DND-41 (cell line): ENCODE measurements around the gene PRRC2A.

Source experiments
- ATAC-seq: fragments of 200-7000 bp; cut with Tn5 transposase; 3 replicates; pipeline ENCODE4 v1.9.1; 2021; ENCODE audit warnings: low read depth; ENCODE audit not compliant: insufficient read depth
- DNase-seq: peaks from one replicate; pipeline ENCODE4 v3.0.0-alpha.2; 2020
- H2AFZ ChIP-seq: 2 replicates; pipeline ENCODE4 v1.6.0; 2012; ENCODE audit warnings: low read depth, low read length
- H3K27ac ChIP-seq: 2 replicates; pipeline ENCODE4 v1.5.1; 2012; ENCODE audit warnings: low read length, inconsistent platforms
- H3K27me3 ChIP-seq: fragments of 200-600 bp; sonication (generic); 2 replicates; pipeline ENCODE4 v1.6.0; 2012; ENCODE audit warnings: low read length, mild to moderate bottlenecking, inconsistent platforms; ENCODE audit not compliant: insufficient read depth, poor library complexity
- H3K36me3 ChIP-seq: 2 replicates; pipeline ENCODE4 v1.5.1; 2012; ENCODE audit warnings: low read length, inconsistent platforms; ENCODE audit not compliant: insufficient read depth
- H3K4me1 ChIP-seq: 2 replicates; pipeline ENCODE4 v1.5.1; 2012; ENCODE audit warnings: mild to moderate bottlenecking, low read length; ENCODE audit not compliant: insufficient read depth
- H3K4me2 ChIP-seq: 2 replicates; pipeline ENCODE4 v1.6.0; 2012; ENCODE audit warnings: mild to moderate bottlenecking, moderate library complexity, low read length, inconsistent platforms; ENCODE audit not compliant: insufficient read depth
- H3K4me3 ChIP-seq, 2 experiments: fragments of 200-600 bp in 1 of 2; shearing (Covaris generic) in 1 of 2; 2 replicates each; pipeline ENCODE4 v1.5.1; 2012 to 2016; ENCODE audit warnings: inconsistent platforms in 2 of 2, low read length in 2 of 2, mild to moderate bottlenecking in 2 of 2, low read depth in 1 of 2, moderate library complexity in 1 of 2
- H3K79me2 ChIP-seq: 2 replicates; pipeline ENCODE4 v1.6.0; 2012; ENCODE audit warnings: low read length, inconsistent platforms; ENCODE audit not compliant: insufficient read depth
- H3K9ac ChIP-seq: 2 replicates; pipeline ENCODE4 v1.6.0; 2012; ENCODE audit warnings: low read depth, mild to moderate bottlenecking, inconsistent platforms, low read length, moderate library complexity
- H3K9me3 ChIP-seq: 2 replicates; pipeline ENCODE4 v1.5.1; 2012; ENCODE audit warnings: low read length, moderate library complexity, mild to moderate bottlenecking, inconsistent platforms; ENCODE audit not compliant: insufficient read depth, severe bottlenecking
- H4K20me1 ChIP-seq: 2 replicates; pipeline ENCODE4 v1.6.0; 2012; ENCODE audit warnings: low read length; ENCODE audit not compliant: insufficient read depth
- EZH2 ChIP-seq: IDR thresholded peaks from 3 replicates; pipeline ENCODE4 v1.6.1; 2012; ENCODE audit warnings: borderline replicate concordance, low read depth, mild to moderate bottlenecking, moderate library complexity, low read length, inconsistent platforms; ENCODE audit not compliant: severe bottlenecking
- TF ChIP-seq, protein P1 (sequence below): IDR thresholded peaks from 2 replicates; pipeline ENCODE4 v1.5.1; 2012; ENCODE audit warnings: borderline replicate concordance, low read length, moderate library complexity, mild to moderate bottlenecking; ENCODE audit not compliant: poor library complexity, severe bottlenecking; ENCODE audit errors: extremely low read depth

PRRC2A gene

DNA sequence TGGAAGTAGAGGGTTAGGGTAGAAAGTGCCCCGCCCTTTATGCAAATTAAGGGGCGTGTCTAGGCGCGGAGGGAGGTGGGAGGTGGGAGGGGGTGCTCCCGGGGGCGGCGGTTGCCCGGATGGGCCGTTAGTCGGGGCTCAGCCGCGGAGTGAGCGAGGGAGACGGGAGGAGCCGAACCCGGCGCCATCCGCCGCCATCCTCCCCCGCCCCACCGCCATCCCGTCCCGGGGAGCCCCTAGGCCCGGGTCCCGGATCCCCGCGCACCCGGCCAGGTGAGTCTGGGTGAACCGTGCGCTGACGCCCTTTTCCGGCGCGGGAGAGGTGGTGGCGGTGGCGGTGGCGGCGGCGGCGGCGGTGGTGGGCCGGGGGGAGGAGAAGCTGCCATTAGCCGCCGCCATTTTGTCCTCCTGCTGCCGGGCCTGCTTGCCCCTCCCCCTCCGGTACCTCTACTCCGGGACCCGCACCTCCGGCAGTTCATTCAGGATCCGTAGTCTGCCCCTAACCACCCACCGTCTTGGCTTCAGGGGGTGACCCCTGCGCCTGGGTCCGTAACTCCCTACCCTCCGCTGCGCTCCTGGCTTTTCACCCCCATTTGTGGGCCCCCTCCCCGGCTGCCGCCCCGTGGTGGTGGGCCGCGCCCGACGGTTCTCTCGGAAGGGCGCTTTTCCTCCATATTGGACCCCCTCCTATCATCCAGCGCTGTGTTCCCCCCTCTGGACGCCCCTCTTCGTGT, at the start of gene PRRC2A:
Gene PRRC2A (plus strand): TSS at position 130 of the 734 bp plus-strand sequence. CDS start 2,075 bp downstream, outside the sequence.
- H3K27me3 ChIP-seq: no peaks in the 10 kb centered on the region
- DNase-seq (no peak), ATAC-seq (peak; percentile 69)
- TF ChIP-seq EZH2: no peak
- TF ChIP-seq, protein P1, sequence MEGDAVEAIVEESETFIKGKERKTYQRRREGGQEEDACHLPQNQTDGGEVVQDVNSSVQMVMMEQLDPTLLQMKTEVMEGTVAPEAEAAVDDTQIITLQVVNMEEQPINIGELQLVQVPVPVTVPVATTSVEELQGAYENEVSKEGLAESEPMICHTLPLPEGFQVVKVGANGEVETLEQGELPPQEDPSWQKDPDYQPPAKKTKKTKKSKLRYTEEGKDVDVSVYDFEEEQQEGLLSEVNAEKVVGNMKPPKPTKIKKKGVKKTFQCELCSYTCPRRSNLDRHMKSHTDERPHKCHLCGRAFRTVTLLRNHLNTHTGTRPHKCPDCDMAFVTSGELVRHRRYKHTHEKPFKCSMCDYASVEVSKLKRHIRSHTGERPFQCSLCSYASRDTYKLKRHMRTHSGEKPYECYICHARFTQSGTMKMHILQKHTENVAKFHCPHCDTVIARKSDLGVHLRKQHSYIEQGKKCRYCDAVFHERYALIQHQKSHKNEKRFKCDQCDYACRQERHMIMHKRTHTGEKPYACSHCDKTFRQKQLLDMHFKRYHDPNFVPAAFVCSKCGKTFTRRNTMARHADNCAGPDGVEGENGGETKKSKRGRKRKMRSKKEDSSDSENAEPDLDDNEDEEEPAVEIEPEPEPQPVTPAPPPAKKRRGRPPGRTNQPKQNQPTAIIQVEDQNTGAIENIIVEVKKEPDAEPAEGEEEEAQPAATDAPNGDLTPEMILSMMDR: no peak
- H2AFZ ChIP-seq: peak within 1 kb of the TSS; percentile 79
- H3K4me1 ChIP-seq: peaks cover 56% of the 10 kb centered on the region
- peak within 1 kb of the TSS; percentile 98 for H3K27ac ChIP-seq
- peak within 1 kb of the TSS; percentile 63 to 64; a peak in 3 of 4 replicates for H3K4me3 ChIP-seq
- peaks cover 35% of the 10 kb centered on the region for H4K20me1 ChIP-seq
- H3K36me3 ChIP-seq: peaks cover 43% of the 10 kb centered on the region
- H3K79me2 ChIP-seq: peaks cover 66% of the 10 kb centered on the region
- H3K9me3 ChIP-seq: no peaks in the 10 kb centered on the region
- H3K9ac ChIP-seq: peak within 1 kb of the TSS; percentile 90
- H3K4me2 ChIP-seq: peak within 1 kb of the TSS; percentile 72

DNA sequence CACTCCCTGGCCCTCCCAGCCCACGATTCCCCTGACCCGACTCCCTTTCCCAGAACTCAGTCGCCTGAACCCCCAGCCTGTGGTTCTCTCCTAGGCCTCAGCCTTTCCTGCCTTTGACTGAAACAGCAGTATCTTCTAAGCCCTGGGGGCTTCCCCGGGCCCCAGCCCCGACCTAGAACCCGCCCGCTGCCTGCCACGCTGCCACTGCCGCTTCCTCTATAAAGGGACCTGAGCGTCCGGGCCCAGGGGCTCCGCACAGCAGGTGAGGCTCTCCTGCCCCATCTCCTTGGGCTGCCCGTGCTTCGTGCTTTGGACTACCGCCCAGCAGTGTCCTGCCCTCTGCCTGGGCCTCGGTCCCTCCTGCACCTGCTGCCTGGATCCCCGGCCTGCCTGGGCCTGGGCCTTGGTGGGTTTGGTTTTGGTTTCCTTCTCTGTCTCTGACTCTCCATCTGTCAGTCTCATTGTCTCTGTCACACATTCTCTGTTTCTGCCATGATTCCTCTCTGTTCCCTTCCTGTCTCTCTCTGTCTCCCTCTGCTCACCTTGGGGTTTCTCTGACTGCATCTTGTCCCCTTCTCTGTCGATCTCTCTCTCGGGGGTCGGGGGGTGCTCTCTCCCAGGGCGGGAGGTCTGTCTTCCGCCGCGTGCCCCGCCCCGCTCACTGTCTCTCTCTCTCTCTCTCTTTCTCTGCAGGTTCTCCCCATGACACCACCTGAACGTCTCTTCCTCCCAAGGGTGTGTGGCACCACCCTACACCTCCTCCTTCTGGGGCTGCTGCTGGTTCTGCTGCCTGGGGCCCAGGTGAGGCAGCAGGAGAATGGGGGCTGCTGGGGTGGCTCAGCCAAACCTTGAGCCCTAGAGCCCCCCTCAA, 48.2 kb upstream of the PRRC2A start, which contains the start of gene LTA:
Gene LTA (plus strand): TSS at position 249 of the 871 bp plus-strand sequence. CDS start 454 bp downstream, at position 703.
- Histone ChIP-seq H3K27me3 (no peaks in the 10 kb centered on the region), H3K79me2 (no peaks in the 10 kb centered on the region), H3K27ac (no peak within 1 kb of the TSS)

DNA sequence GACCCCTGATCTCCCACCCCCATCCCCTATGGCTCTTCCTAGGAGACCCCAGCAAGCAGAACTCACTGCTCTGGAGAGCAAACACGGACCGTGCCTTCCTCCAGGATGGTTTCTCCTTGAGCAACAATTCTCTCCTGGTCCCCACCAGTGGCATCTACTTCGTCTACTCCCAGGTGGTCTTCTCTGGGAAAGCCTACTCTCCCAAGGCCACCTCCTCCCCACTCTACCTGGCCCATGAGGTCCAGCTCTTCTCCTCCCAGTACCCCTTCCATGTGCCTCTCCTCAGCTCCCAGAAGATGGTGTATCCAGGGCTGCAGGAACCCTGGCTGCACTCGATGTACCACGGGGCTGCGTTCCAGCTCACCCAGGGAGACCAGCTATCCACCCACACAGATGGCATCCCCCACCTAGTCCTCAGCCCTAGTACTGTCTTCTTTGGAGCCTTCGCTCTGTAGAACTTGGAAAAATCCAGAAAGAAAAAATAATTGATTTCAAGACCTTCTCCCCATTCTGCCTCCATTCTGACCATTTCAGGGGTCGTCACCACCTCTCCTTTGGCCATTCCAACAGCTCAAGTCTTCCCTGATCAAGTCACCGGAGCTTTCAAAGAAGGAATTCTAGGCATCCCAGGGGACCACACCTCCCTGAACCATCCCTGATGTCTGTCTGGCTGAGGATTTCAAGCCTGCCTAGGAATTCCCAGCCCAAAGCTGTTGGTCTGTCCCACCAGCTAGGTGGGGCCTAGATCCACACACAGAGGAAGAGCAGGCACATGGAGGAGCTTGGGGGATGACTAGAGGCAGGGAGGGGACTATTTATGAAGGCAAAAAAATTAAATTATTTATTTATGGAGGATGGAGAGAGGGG, 47.0 kb upstream of the PRRC2A start:
- ATAC-seq: no peak
- no peaks in the 10 kb centered on the region for H3K9me3 ChIP-seq

More for the DNA sequence above, 48.2 kb upstream of the PRRC2A start, which contains the start of gene LTA:
- Histone ChIP-seq H3K9ac (no peak within 1 kb of the TSS), H3K4me1 (peaks cover 28% of the 10 kb centered on the region), H3K9me3 (no peaks in the 10 kb centered on the region), H2AFZ (no peak within 1 kb of the TSS), H3K4me3 (no peak within 1 kb of the TSS), H4K20me1 (no peaks in the 10 kb centered on the region), H3K36me3 (no peaks in the 10 kb centered on the region), H3K4me2 (no peak within 1 kb of the TSS)
- ATAC-seq (no peak), DNase-seq (no peak)
- no peak for TF ChIP-seq EZH2
- TF ChIP-seq, protein P1: no peak

More for the DNA sequence above, 47.0 kb upstream of the PRRC2A start:
- no peak for DNase-seq
- H3K4me2 ChIP-seq: no peak overlapping the region
- H3K4me3 ChIP-seq: no peak overlapping the region
- H3K9ac ChIP-seq: no peak overlapping the region
- no peaks in the 10 kb centered on the region for H3K36me3 ChIP-seq
- H3K79me2 ChIP-seq: no peaks in the 10 kb centered on the region
- H3K27me3 ChIP-seq: no peaks in the 10 kb centered on the region
- peaks cover 28% of the 10 kb centered on the region for H3K4me1 ChIP-seq
- H4K20me1 ChIP-seq: no peaks in the 10 kb centered on the region
- H2AFZ ChIP-seq: no peak overlapping the region
- H3K27ac ChIP-seq: no peak overlapping the region
- TF ChIP-seq, protein P1: no peak
- TF ChIP-seq EZH2: no peak
